Duodenal mucosa (tissue), 2 donors: ENCODE results near the gene LARP6.

Experiments used
- H3K27ac ChIP-seq: one replicate; pipeline ENCODE4 v1.7.0; 2013; ENCODE audit warnings: low read depth, low read length
- H3K27me3 ChIP-seq, 2 donors: one replicate each; pipeline ENCODE4 v1.7.0; 2013; ENCODE audit warnings: low read length in 2 of 2, control low read depth in 1 of 2; ENCODE audit not compliant: insufficient read depth in 2 of 2, control insufficient read depth in 1 of 2
- H3K36me3 ChIP-seq, 2 donors: one replicate each; pipeline ENCODE4 v1.7.0; 2013; ENCODE audit warnings: low read length in 2 of 2, control low read depth in 1 of 2; ENCODE audit not compliant: insufficient read depth in 2 of 2, control insufficient read depth in 1 of 2
- H3K4me1 ChIP-seq, 2 donors: one replicate each; pipeline ENCODE4 v1.7.0; 2013; ENCODE audit warnings: low read length in 2 of 2, control low read depth in 1 of 2; ENCODE audit not compliant: insufficient read depth in 2 of 2, control insufficient read depth in 1 of 2
- H3K4me3 ChIP-seq, 2 donors: one replicate each; pipeline ENCODE4 v1.7.0; 2013; ENCODE audit warnings: low read length in 2 of 2, low read depth in 1 of 2
- H3K9ac ChIP-seq, 2 donors: one replicate each; pipeline ENCODE4 v1.7.0; 2013; ENCODE audit warnings: low read length in 2 of 2, low read depth in 1 of 2
- H3K9me3 ChIP-seq, 2 donors: one replicate each; pipeline ENCODE4 v1.7.0; 2013; ENCODE audit warnings: low read length in 2 of 2, control low read depth in 1 of 2; ENCODE audit not compliant: control insufficient read depth in 1 of 2

The LARP6 gene

GRCh38 chr15:70796516-70797310, 57.2 kb downstream of the LARP6 start:
- Histone ChIP-seq H3K27ac (no peak overlapping the region), H3K27me3 (no peaks in the 10 kb centered on the region), H3K9ac (no peak overlapping the region), H3K9me3 (no peaks in the 10 kb centered on the region), H3K36me3 (no peaks in the 10 kb centered on the region), H3K4me1 (no peaks in the 10 kb centered on the region), H3K4me3 (no peak overlapping the region)

- Histone ChIP-seq H3K36me3 (no peaks in the 10 kb centered on the region), H3K27me3 (no peaks in the 10 kb centered on the region), H3K4me3 (no peak overlapping the region), H3K9me3 (no peaks in the 10 kb centered on the region), H3K9ac (no peak overlapping the region), H3K4me1 (no peaks in the 10 kb centered on the region), H3K27ac (no peak overlapping the region)
Measured at GRCh38 chr15:70795311-70795665, 58.7 kb downstream of the LARP6 start.

- H3K4me3 ChIP-seq = no peak overlapping the region
- H3K4me1 ChIP-seq = no peaks in the 10 kb centered on the region
- H3K27me3 ChIP-seq = no peaks in the 10 kb centered on the region
- no peaks in the 10 kb centered on the region for H3K9me3 ChIP-seq
- H3K27ac ChIP-seq = no peak overlapping the region
- H3K9ac ChIP-seq = no peak overlapping the region
- no peaks in the 10 kb centered on the region for H3K36me3 ChIP-seq
Measured at GRCh38 chr15:70794596-70795310, 59.2 kb downstream of the LARP6 start.

- Histone ChIP-seq H3K27ac (no peak overlapping the region), H3K36me3 (no peaks in the 10 kb centered on the region), H3K9me3 (no peaks in the 10 kb centered on the region), H3K27me3 (no peaks in the 10 kb centered on the region), H3K9ac (no peak overlapping the region), H3K4me3 (no peak overlapping the region), H3K4me1 (peaks cover 0 to 2% of the 10 kb centered on the region in 2 donors)
Measured at GRCh38 chr15:70793694-70794093, 60.3 kb downstream of the LARP6 start.

GRCh38 chr15:70792171-70792573, 61.8 kb downstream of the LARP6 start:
- H3K9me3 ChIP-seq = no peaks in the 10 kb centered on the region
- no peak overlapping the region for H3K9ac ChIP-seq
- H3K4me3 ChIP-seq = no peak overlapping the region
- H3K27ac ChIP-seq = no peak overlapping the region
- no peaks in the 10 kb centered on the region for H3K36me3 ChIP-seq
- H3K4me1 ChIP-seq = peaks cover 8% of the 10 kb centered on the region in 2 donors
- no peaks in the 10 kb centered on the region for H3K27me3 ChIP-seq

- peaks cover 8% of the 10 kb centered on the region in 2 donors for H3K4me1 ChIP-seq
- H3K27me3 ChIP-seq = no peaks in the 10 kb centered on the region
- H3K9me3 ChIP-seq = no peaks in the 10 kb centered on the region
Measured at GRCh38 chr15:70791259-70791658, 62.7 kb downstream of the LARP6 start.

GRCh38 chr15:70789213-70789612, 64.7 kb downstream of the LARP6 start:
- Histone ChIP-seq H3K9ac (no peak overlapping the region), H3K4me3 (no peak overlapping the region), H3K9me3 (no peaks in the 10 kb centered on the region), H3K36me3 (no peaks in the 10 kb centered on the region), H3K27me3 (no peaks in the 10 kb centered on the region), H3K27ac (no peak overlapping the region), H3K4me1 (peaks cover 8 to 13% of the 10 kb centered on the region in 2 donors)

More at GRCh38 chr15:70791259-70791658, 62.7 kb downstream of the LARP6 start:
- Histone ChIP-seq H3K36me3 (no peaks in the 10 kb centered on the region), H3K4me3 (no peak overlapping the region), H3K9ac (no peak overlapping the region), H3K27ac (no peak overlapping the region)

- Histone ChIP-seq H3K4me1 (peaks cover 15 to 18% of the 10 kb centered on the region in 2 donors), H3K36me3 (no peaks in the 10 kb centered on the region), H3K27me3 (no peaks in the 10 kb centered on the region), H3K4me3 (no peak overlapping the region), H3K9ac (no peak overlapping the region), H3K27ac (no peak overlapping the region), H3K9me3 (no peaks in the 10 kb centered on the region)
Measured at GRCh38 chr15:70788114-70789049, 65.6 kb downstream of the LARP6 start.

GRCh38 chr15:70786996-70787395, 67.0 kb downstream of the LARP6 start:
- Histone ChIP-seq H3K9ac (no peak overlapping the region), H3K4me3 (no peak overlapping the region), H3K4me1 (peaks cover 15 to 18% of the 10 kb centered on the region in 2 donors), H3K36me3 (no peaks in the 10 kb centered on the region), H3K27ac (no peak overlapping the region), H3K9me3 (no peaks in the 10 kb centered on the region), H3K27me3 (no peaks in the 10 kb centered on the region)
